D721Med (cell line): ENCODE measurements around the gene INPP4B.

ENCODE experiments used
- DNase-seq: peaks from one replicate; pipeline ENCODE4 v3.0.0; 2011; ENCODE audit warnings: low spot score; ENCODE audit not compliant: insufficient read length
- FAIRE-seq: peaks from 2 replicates; lab custom pipeline; 2011; peaks lifted over from hg19 to GRCh38; lab: Jason Lieb, UNC
- TF ChIP-seq, protein P1 (sequence below): IDR thresholded peaks from 2 replicates; pipeline ENCODE4 v1.5.1; 2012; ENCODE audit warnings: mild to moderate bottlenecking, control low read depth; ENCODE audit not compliant: insufficient read depth; ENCODE audit errors: missing control alignments

Gene INPP4B

DNA sequence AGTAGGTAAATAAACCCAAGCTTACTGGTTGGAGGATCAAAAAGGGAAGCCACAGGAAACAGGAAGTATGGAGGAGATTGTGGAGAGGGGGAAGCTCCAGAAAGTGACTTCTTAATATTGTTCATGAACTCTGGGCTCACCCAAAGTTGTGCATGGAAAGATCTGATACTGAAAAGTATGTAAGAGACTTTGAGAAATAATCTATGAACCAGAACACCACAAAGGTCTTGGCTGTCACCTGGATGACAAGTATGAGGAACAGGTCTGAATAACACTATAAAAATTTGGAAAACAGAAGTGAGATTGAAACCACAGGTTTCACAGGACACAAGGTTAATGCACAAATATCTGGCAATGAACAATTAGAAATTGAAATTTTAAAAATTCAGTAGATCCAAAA, 567.4 kb downstream of the INPP4B start:
- TF ChIP-seq, protein P1, sequence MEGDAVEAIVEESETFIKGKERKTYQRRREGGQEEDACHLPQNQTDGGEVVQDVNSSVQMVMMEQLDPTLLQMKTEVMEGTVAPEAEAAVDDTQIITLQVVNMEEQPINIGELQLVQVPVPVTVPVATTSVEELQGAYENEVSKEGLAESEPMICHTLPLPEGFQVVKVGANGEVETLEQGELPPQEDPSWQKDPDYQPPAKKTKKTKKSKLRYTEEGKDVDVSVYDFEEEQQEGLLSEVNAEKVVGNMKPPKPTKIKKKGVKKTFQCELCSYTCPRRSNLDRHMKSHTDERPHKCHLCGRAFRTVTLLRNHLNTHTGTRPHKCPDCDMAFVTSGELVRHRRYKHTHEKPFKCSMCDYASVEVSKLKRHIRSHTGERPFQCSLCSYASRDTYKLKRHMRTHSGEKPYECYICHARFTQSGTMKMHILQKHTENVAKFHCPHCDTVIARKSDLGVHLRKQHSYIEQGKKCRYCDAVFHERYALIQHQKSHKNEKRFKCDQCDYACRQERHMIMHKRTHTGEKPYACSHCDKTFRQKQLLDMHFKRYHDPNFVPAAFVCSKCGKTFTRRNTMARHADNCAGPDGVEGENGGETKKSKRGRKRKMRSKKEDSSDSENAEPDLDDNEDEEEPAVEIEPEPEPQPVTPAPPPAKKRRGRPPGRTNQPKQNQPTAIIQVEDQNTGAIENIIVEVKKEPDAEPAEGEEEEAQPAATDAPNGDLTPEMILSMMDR = no peak
- no peak for DNase-seq
- no peak for FAIRE-seq

DNA sequence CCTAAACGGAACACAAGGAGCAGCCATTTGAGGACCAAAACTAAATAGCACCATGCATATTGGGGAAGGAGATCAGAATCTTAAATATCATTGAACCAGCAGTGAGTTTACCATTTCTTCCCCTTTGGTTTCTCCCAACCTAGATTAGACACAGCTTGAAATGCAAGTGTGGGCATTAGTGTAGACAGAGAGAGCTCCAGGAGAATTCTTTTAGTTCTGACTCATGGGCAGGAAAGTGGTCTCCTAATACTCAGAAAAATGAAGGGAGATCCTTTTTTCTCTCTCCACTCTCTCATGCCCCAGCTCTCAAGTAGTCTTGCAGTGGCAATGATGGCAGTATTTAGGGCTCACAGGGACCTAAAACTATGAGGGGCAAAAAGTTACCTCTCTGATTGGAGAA, 567.9 kb downstream of the INPP4B start:
- no peak for FAIRE-seq

DNA sequence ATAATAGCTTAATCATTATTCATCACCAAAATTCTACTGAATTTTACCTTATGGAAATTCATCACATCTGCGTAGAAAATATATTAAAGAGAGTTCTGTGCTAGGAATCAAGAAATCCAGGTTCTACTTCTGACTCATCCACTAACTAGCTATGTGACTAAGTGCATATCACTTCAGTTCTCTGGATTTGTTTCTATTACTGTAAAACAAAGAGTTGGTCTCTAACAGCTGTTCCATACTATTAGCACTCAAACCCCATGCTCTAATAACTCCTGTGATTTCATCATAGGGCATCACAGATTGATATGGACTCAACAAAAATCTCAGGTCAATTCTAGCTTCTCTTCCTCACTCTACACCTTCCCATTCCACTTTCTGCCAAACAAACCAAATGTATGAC, 572.0 kb downstream of the INPP4B start:
- TF ChIP-seq, protein P1 = no peak
- DNase-seq = no peak
- no peak for FAIRE-seq

More for the DNA sequence above, 567.9 kb downstream of the INPP4B start:
- TF ChIP-seq, protein P1 = no peak
- DNase-seq = no peak

DNA sequence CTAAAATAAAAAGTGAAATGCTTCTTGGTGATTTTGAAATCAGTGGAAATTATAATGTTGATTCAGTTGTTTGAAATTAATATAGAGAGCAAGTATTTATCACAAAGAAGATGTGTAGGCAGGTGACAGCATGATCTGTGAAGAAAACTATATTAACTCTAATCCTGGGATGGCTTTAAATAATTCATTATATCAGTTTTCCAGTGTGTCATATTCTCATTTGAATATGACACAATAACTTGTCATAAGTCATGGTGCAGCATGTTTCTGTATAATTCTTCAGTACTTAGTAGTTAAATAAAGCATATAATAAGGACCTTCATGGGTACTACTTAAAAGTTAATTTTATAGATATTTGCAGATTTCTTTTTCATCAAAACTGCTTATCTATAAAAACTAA, 573.6 kb downstream of the INPP4B start:
- TF ChIP-seq, protein P1 = no peak
- DNase-seq (no peak), FAIRE-seq (no peak)

DNA sequence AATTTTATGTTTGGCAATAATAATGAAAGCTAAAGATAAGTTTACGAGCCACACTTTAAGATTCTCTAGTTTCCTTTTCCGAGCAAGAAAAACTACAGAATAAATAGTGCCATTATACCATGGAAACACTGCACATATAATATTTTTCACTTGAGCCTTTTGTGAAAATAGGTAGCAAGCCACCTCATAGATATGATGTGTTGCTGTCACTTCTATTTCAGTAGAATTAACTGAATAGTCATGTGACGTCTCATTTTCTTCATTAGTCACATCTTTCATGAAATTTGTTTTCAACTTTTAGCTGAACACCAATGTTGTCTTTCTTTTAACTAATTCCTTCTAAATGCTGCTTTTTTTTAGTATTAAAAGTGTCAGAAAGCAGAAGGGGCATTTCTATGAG, 574.3 kb downstream of the INPP4B start:
- FAIRE-seq (no peak), DNase-seq (no peak)
- TF ChIP-seq, protein P1 = no peak

DNA sequence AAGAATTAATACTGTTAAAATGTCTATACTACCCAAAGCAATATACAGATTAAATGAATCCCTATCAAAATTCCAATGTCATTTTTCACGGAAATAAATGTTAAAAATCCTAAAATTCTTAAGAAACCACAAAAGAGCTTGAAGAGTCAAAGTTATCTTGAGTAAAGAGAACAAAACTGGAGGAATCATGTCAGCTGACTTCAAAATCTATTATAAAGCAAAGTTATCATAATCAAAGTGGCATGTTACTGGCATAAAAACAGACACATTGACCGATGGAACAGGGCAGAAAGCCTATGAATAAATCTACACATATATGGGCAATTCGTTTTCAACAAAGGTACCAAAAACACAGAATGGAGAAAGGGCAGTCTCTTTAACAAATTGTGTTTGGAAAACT, 579.0 kb downstream of the INPP4B start:
- DNase-seq (no peak), FAIRE-seq (no peak)
- TF ChIP-seq, protein P1 = no peak

DNA sequence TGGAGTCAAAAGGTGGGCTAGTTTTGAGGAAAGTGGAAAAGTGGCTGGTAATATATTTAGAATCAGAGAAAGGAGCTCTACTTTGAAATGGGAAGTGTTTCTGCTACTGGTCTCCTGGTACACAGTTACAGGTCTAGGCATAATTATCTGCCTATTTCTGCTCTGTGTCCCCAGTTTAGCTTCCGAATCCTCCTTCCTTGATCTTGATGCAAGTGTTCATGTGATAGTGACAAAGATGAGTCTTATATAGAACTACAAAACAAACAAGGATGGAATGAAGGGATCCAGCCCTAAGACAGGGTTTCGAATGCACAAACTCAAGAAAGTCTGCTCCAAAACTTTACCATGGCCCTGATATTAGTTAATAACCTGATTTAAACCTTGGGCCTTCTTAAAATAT, 580.2 kb downstream of the INPP4B start:
- TF ChIP-seq, protein P1 = no peak
- FAIRE-seq (no peak), DNase-seq (no peak)
